Aorta (tissue), 5 donors: ENCODE results near the gene ENTPD2. TPM values are rescaled to one million over a fixed set of nuclear protein-coding genes. Genes with fewer than 3 reads are reported as not detected.

ENCODE experiments used
- ATAC-seq: fragments of 200-7000 bp; cut with Tn5 transposase; one replicate; pipeline ENCODE4 v1.9.1; 2022; ENCODE audit warnings: moderate library complexity; ENCODE audit not compliant: low FRiP score
- DNase-seq, 2 donors: peaks; one replicate each; pipeline ENCODE4 v3.0.0-alpha.2; 2020
- H3K27ac ChIP-seq, 2 donors: one replicate each; pipeline ENCODE4 v1.5.1; 2013; ENCODE audit warnings: low read length in 2 of 2, mild to moderate bottlenecking in 2 of 2, moderate library complexity in 2 of 2, control low read depth in 1 of 2, inconsistent platforms in 1 of 2, low read depth in 1 of 2
- H3K27me3 ChIP-seq, 2 donors: one replicate each; pipeline ENCODE4 v1.6.1; 2013; ENCODE audit warnings: control low read depth in 1 of 2, low read length in 1 of 2, mild to moderate bottlenecking in 1 of 2, moderate library complexity in 1 of 2; ENCODE audit not compliant: insufficient read depth in 2 of 2, control insufficient read depth in 1 of 2
- H3K36me3 ChIP-seq, 2 donors: one replicate each; pipeline ENCODE4 v1.6.1; 2013; ENCODE audit warnings: control low read depth in 1 of 2, low read length in 1 of 2, mild to moderate bottlenecking in 1 of 2; ENCODE audit not compliant: insufficient read depth in 2 of 2, control insufficient read depth in 1 of 2
- H3K4me1 ChIP-seq, 2 donors: one replicate each; pipeline ENCODE4 v1.6.1; 2013; ENCODE audit warnings: low read length in 2 of 2, control low read depth in 1 of 2, mild to moderate bottlenecking in 1 of 2, moderate library complexity in 1 of 2; ENCODE audit not compliant: insufficient read depth in 2 of 2, control insufficient read depth in 1 of 2
- H3K4me3 ChIP-seq, 2 donors: one replicate each; pipeline ENCODE4 v1.5.1; 2013; ENCODE audit warnings: low read length in 2 of 2, control low read depth in 1 of 2, mild to moderate bottlenecking in 1 of 2
- H3K9me3 ChIP-seq: one replicate; pipeline ENCODE4 v1.6.1; 2013; ENCODE audit warnings: mild to moderate bottlenecking, low read length; ENCODE audit not compliant: control insufficient read depth
- WGBS, 2 donors: extraction: QIAGEN DNeasy Blood & Tissue Kit; methylation state at CpG; one replicate each; pipeline ENCODE4 v1.1.7; 2013; 5-methylcytosine and 5-hydroxymethylcytosine counted together
- intact Hi-C, 2 donors: fragments of 100-400 bp; cut with DNase I; formaldehyde crosslinking; loops; one replicate each; pipeline versions ENCODE4 v1.14.2 to v1.15.0; 2022
- polyA plus RNA-seq, 2 donors: library from polyadenylated mRNA; stranded (reverse); fragments of 200-250 nt; gene quantifications; one replicate each; pipeline ENCODE4 v1.2.3, GENCODE V29; 2013
- total RNA-seq, 2 donors: library from RNA; stranded (reverse); fragmentation: NEBNext Ultra II Directional; extraction: Animal tissue kit (Norgen Biotek cat#: 25700); gene quantifications; one replicate each; pipeline ENCODE4 v1.2.1, GENCODE V29; 2021
- donor health status: healthy with polysubstance abuse.
- donor health status: Bipolar disorder and iron deficiency.
- donor health status: DM: no; HTN: no; CAD: no.
- donor health status: DM: no; HTN: no; CAD: no.
- donor health status: DM: yes; HTN: yes; CAD: no.

Gene ENTPD2
- total and polyA plus RNA-seq, 4 donors = 0.16 to 1.7 TPM; not detected in 2

DNA sequence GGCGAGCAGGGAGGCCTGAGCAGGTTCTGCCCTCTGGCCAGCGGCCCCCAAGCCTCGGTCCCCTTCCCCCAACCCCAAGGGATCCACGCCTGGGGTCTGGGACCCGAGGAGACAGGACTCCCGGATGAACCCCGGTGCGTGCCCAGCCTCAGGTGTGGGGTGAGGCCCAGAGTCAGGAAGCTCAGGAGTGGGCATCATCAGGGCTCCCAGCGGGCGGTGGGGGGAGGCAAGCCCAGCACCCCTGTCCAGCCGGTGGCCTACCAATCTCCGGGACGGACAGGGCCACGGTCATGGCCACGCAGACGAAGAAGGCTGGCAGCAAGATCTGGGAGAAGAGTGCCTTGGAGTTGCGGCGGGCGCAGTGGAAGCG is 40.3 kb downstream of the ENTPD2 start:
- Histone ChIP-seq H3K4me3 (no peak overlapping the region), H3K9me3 (no peaks in the 10 kb centered on the region), H3K36me3 (no peaks in the 10 kb centered on the region), H3K27ac (no peak overlapping the region), H3K4me1 (no peaks in the 10 kb centered on the region), H3K27me3 (no peaks in the 10 kb centered on the region)
- intact Hi-C loops = no loop called here
- ATAC-seq = no peak
- 94 to 95% methylated on average over 20 of the region's 20 CpGs for WGBS, 2 donors
- no peak for DNase-seq

DNA sequence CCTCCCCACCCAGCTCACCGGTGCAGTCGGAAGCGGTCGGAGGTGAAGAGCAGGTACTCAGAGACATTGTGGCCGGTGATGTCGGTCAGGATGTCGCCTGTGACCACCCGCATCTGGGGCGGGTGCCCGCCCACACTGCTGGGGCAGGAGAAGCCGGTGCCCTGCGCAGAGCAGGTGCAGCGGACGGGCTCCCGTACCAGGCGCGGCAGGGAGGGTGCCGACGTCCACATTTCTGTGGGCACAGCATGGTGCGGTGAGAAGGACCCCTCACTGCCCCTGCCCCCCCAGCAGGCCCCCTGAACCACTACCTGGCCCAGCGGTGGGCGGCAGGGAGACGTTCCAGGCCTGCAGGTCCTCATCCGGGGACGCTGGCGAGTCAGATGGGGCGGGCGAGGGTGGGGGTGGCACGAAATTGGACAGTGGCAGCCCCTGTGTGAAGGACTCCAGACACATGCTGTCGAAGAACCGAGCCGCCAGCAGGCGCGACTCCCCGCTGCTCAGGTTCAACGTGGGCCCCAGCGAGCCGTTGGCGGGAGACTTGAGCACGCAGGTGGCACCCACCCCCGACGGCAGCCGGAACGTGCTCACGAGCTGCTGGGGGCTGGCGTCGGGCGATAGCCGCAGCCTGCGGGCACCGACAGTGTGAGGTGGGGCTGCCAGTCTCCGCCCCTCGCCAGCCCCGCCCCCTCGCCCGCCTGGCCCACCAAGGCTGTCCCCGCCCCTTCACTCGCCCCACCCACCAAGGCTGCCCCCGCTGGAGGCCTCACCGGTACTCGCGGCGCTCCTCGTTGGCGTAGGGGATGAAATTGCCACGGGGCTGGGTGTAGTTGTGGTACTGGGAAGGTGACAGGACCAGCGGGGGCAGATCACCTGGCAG is 40.9 kb downstream of the ENTPD2 start:
- no peak for DNase-seq
- Histone ChIP-seq H3K9me3 (no peaks in the 10 kb centered on the region), H3K27ac (no peak overlapping the region), H3K4me1 (no peaks in the 10 kb centered on the region), H3K27me3 (no peaks in the 10 kb centered on the region), H3K36me3 (no peaks in the 10 kb centered on the region), H3K4me3 (no peak overlapping the region)
- WGBS, 2 donors = 84 to 88% methylated on average over 51 to 67 of the region's 67 CpGs
- no peak for ATAC-seq
- intact Hi-C loops = no loop called here

DNA sequence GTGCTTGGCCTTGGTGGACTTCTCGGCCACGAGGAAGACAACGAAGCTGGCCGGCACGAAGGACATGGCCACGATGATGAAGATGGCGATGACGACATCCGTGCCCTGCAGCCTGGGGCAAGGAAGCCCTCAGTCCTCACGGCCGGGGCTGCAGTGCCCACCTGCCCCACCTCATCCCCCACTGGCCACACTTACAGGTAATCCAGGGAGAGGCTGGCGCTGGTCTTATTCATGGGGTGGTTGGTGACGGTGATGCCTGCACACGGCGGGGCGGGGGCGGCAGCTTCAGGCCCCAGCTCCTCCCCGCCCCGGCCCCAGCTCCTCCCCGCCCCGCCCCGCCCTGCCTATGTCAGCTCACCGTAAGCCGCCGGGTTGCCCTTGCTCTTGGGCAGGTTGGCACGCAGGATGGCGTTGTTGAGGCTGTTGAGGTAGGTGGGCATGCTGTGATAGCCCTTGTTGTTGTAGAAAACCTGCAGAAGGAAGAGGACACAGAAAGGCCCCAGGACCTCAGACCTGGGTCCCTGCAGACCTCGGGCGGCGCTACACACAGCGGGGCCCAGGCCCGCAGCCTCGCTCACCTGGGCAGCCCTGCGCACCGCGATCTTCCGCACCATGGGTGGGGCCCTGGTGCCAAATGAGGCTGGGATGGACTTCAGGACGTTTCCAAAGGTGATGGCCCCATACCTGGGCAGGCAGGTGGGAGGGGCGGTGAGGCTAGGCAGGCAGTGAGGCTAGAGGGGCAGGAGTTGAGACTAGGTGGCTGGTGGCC is 41.8 kb downstream of the ENTPD2 start:
- no peaks in the 10 kb centered on the region for H3K27me3 ChIP-seq
- intact Hi-C loops = no loop called here

GRCh38 chr9:137011156-137011555 is 42.7 kb downstream of the ENTPD2 start:
- Histone ChIP-seq H3K4me1 (no peaks in the 10 kb centered on the region), H3K27ac (no peak overlapping the region), H3K27me3 (no peaks in the 10 kb centered on the region), H3K9me3 (no peaks in the 10 kb centered on the region), H3K4me3 (no peak overlapping the region), H3K36me3 (no peaks in the 10 kb centered on the region)
- WGBS, 2 donors = 95 to 96% methylated on average over 24 of the region's 24 CpGs
- DNase-seq (no peak), ATAC-seq (no peak)
- intact Hi-C loops = no loop called here

More for the DNA sequence above, 41.8 kb downstream of the ENTPD2 start:
- DNase-seq (no peak), ATAC-seq (no peak)
- no peak overlapping the region for H3K4me3 ChIP-seq
- H3K27ac ChIP-seq = no peak overlapping the region
- 93% methylated on average over 28 to 39 of the region's 39 CpGs for WGBS, 2 donors
- H3K4me1 ChIP-seq = no peaks in the 10 kb centered on the region
- no peaks in the 10 kb centered on the region for H3K9me3 ChIP-seq
- no peaks in the 10 kb centered on the region for H3K36me3 ChIP-seq

- intact Hi-C loops = no loop called here
- ATAC-seq (no peak), DNase-seq (no peak)
- Histone ChIP-seq H3K4me1 (no peaks in the 10 kb centered on the region), H3K36me3 (no peaks in the 10 kb centered on the region), H3K9me3 (no peaks in the 10 kb centered on the region), H3K27ac (no peak overlapping the region), H3K27me3 (no peaks in the 10 kb centered on the region), H3K4me3 (no peak overlapping the region)
- 94% methylated on average over 44 to 49 of the region's 49 CpGs for WGBS, 2 donors
Measured at GRCh38 chr9:137009938-137010732, 43.7 kb downstream of the ENTPD2 start.

DNA sequence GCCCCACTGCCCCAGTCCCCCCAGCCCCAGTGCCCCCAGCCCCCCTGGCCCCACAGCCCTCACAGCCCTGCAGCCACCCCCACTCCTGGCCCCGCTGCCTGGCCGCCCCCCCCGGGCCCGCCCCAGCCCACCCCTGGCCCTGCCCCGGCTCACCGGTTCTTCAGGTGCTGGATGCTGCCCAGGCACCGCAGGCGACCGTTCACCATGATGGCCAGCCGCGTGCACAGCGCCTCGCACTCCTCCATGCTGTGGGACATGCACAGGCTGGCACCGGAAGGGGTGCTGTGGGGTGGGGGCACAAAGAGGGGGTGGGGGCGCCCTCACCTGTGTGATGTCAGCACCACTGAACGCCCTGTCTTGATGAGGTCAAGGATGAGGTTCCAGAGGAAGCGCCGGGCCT is 44.6 kb downstream of the ENTPD2 start:
- Histone ChIP-seq H3K36me3 (no peaks in the 10 kb centered on the region), H3K9me3 (no peaks in the 10 kb centered on the region), H3K27ac (no peak overlapping the region), H3K4me1 (no peaks in the 10 kb centered on the region), H3K27me3 (no peaks in the 10 kb centered on the region), H3K4me3 (no peak overlapping the region)
- DNase-seq (no peak), ATAC-seq (no peak)
- whole genome bisulfite sequencing, 2 donors = 91 to 92% methylated on average over 14 to 18 of the region's 18 CpGs
- intact Hi-C loops = no loop called here

DNA sequence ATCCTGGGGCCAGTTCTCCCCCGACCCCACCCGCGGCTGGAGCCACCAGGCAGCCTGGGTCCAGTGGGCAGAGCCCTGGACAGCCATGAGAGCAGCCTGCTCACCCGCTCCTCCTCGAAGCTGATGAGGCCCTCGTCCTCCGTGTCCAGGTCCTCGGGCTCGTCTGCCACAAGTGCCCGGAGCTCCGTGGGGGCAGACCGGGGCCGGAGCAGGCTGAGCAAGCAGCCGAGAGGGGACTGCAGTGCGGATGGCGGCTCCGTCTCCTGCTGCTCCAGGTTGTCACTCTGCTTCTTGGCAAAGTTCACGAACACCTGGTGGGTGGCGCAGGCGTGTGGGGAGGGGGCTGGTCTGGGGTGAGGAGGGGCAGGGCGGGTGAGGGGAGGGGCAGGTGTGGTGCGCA is 45.5 kb downstream of the ENTPD2 start:
- intact Hi-C loops = no loop called here
- 82 to 86% methylated on average over 22 of the region's 22 CpGs for WGBS, 2 donors
- no peaks in the 10 kb centered on the region for H3K4me1 ChIP-seq
- DNase-seq (no peak), ATAC-seq (no peak)
- H3K27ac ChIP-seq = no peak overlapping the region
- H3K36me3 ChIP-seq = no peaks in the 10 kb centered on the region
- H3K9me3 ChIP-seq = no peaks in the 10 kb centered on the region
- no peaks in the 10 kb centered on the region for H3K27me3 ChIP-seq
- no peak overlapping the region for H3K4me3 ChIP-seq

DNA sequence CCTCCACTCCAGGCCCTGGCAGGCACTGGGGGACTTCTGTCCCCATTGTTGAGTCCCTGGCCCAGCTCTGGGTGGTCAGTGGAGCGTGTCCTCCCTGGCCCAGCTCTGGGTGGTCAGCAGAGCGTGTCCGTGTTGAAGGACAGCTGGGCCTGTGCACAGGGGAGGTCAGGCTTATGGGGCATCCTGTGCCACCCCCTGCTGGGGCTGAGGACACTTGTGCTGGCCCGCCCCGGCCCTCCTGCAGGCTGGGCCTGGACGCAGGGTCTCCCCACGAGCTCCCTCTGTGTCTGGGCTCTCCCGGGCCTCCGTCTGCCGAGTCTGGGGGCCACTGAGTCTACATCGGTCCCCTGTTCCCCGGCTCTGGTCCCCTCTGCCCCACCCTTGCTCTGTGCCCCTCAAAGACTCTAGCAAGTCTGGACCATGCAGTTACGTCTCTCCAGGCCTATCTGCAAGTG is 46.0 kb downstream of the ENTPD2 start:
- Histone ChIP-seq H3K4me3 (no peak overlapping the region), H3K27me3 (no peaks in the 10 kb centered on the region), H3K27ac (no peak overlapping the region), H3K9me3 (no peaks in the 10 kb centered on the region), H3K4me1 (no peaks in the 10 kb centered on the region), H3K36me3 (no peaks in the 10 kb centered on the region)
- ATAC-seq (peak; percentile 20), DNase-seq (no peak)
- WGBS, 2 donors = 87 to 91% methylated on average over 13 of the region's 13 CpGs
- intact Hi-C loops = no loop called here
